K562 (cell line): ENCODE data around the gene WASL. TPM values are rescaled to one million over a fixed set of nuclear protein-coding genes. Genes with fewer than 3 reads are reported as not detected.

Source experiments
- ATAC-seq: fragments of 200-7000 bp; cut with Tn5 transposase; 3 replicates; pipeline ENCODE4 v1.9.1; 2020; ENCODE audit warnings: moderate library complexity
- BruUV-seq: library from RNA; stranded (reverse); fragments of 400-500 nt; replicated peaks from 2 replicates; lab custom pipeline; 2021; lab: Mats Ljungman, UMichigan
- CTCF ChIA-PET: fragments of 300-600 bp; formaldehyde crosslinking; extraction: SDS; loops from one replicate; lab custom pipeline; 2021; ENCODE audit warnings: low intra/inter-chr PET ratio; lab: Yijun Ruan, JAX
- POLR2A ChIA-PET: fragments of 300-600, 350-650 bp; sonication (Branson Sonifier 250); formaldehyde crosslinking; extraction: SDS; loops from one replicate; lab custom pipeline; 2021; ENCODE audit warnings: antibody characterized with exemption, inconsistent platforms; lab: Yijun Ruan, JAX
- DNase-seq, 4 experiments: peaks; one replicate each; pipeline versions ENCODE4 v3.0.0 to v3.0.0-alpha.2; 2011 to 2018; ENCODE audit warnings: low spot score in 3 of 4, mixed read lengths in 3 of 4; ENCODE audit errors: extremely low read depth in 1 of 4
- FAIRE-seq: peaks from 2 replicates; lab custom pipeline; 2011; peaks lifted over from hg19 to GRCh38; lab: Jason Lieb, UNC
- H2AFZ ChIP-seq: 2 replicates; pipeline ENCODE4 v1.6.0; 2011; ENCODE audit warnings: low read depth, low read length, control low read depth, inconsistent platforms
- H3K27ac ChIP-seq: fragments of 200-600 bp; 3 replicates; pipeline ENCODE4 v1.8.0; 2011; ENCODE audit warnings: low read depth, mild to moderate bottlenecking, control low read depth, inconsistent platforms, low read length, moderate library complexity, mixed read lengths; ENCODE audit errors: extremely low read depth
- H3K27me3 ChIP-seq, 2 experiments: fragments of 300-600 bp in 1 of 2; 2 replicates in 1 of 2; 3 replicates in 1 of 2; pipeline versions ENCODE4 v1.6.0 to v1.8.0; 2011; ENCODE audit warnings: inconsistent platforms in 2 of 2, low read length in 2 of 2, mild to moderate bottlenecking in 1 of 2, mixed read lengths in 1 of 2, moderate library complexity in 1 of 2; ENCODE audit not compliant: control insufficient read depth in 2 of 2, insufficient read depth in 2 of 2
- H3K36me3 ChIP-seq: fragments of 300-600 bp; 3 replicates; pipeline ENCODE4 v1.8.0; 2011; ENCODE audit warnings: mild to moderate bottlenecking, low read length, inconsistent platforms; ENCODE audit not compliant: control insufficient read depth, insufficient read depth
- H3K4me1 ChIP-seq, 2 experiments: fragments of 200-600 bp in 1 of 2; replicated peaks in 1 of 2; 2 replicates in 1 of 2; 3 replicates in 1 of 2; pipeline versions ENCODE4 v1.5.1 to v1.8.0; 2011; ENCODE audit warnings: inconsistent platforms in 2 of 2, low read length in 2 of 2, mild to moderate bottlenecking in 1 of 2, mixed read lengths in 1 of 2, moderate library complexity in 1 of 2; ENCODE audit not compliant: control insufficient read depth in 2 of 2, insufficient read depth in 2 of 2
- H3K4me2 ChIP-seq: 2 replicates; pipeline ENCODE4 v1.6.1; 2011; ENCODE audit warnings: low read length, control low read depth, inconsistent platforms, mixed read lengths; ENCODE audit not compliant: insufficient read depth
- H3K4me3 ChIP-seq: fragments of 200-600 bp; sonication (generic), shearing (Covaris generic); 2 replicates; pipeline ENCODE4 v1.5.1; 2016; ENCODE audit warnings: control low read depth, inconsistent platforms
- H3K79me2 ChIP-seq: fragments of 200-600 bp; 3 replicates; pipeline ENCODE4 v1.8.0; 2011; ENCODE audit warnings: low read length, inconsistent platforms; ENCODE audit not compliant: control insufficient read depth, insufficient read depth
- H3K9ac ChIP-seq, 2 experiments: 2 replicates each; pipeline versions ENCODE4 v1.6.0 to v1.6.1; 2011; ENCODE audit warnings: low read depth in 2 of 2, low read length in 2 of 2, control low read depth in 1 of 2, inconsistent platforms in 1 of 2, mild to moderate bottlenecking in 1 of 2, mixed read lengths in 1 of 2; ENCODE audit not compliant: insufficient read depth in 1 of 2
- H3K9me1 ChIP-seq: one replicate; pipeline ENCODE4 v1.6.0; 2011; ENCODE audit warnings: inconsistent platforms, mild to moderate bottlenecking, low read length, moderate library complexity; ENCODE audit not compliant: control insufficient read depth, insufficient read depth
- H3K9me3 ChIP-seq: replicated peaks from 2 replicates; pipeline ENCODE4 v1.5.1; 2011; ENCODE audit warnings: low read depth, low read length, inconsistent platforms; ENCODE audit not compliant: control insufficient read depth, insufficient read depth
- H4K20me1 ChIP-seq: replicated peaks from 2 replicates; pipeline ENCODE4 v1.6.1; 2011; ENCODE audit warnings: low read length, inconsistent platforms, mixed read lengths; ENCODE audit not compliant: control insufficient read depth, insufficient read depth
- CBX2 ChIP-seq: fragments of 200-600 bp; sonication (generic); IDR thresholded peaks from one replicate; pipeline ENCODE4 v1.6.1; 2012; ENCODE audit warnings: mild to moderate bottlenecking, low read length, inconsistent platforms; ENCODE audit not compliant: insufficient read depth, poor library complexity, severe bottlenecking
- CREB1 ChIP-seq, 2 experiments: sonication (generic) in 1 of 2; formaldehyde crosslinking in 1 of 2; IDR thresholded peaks; 2 replicates each; pipeline versions ENCODE4 v1.6.1 to v1.8.0; 2012 to 2022; ENCODE audit warnings: inconsistent platforms in 1 of 2, mild to moderate bottlenecking in 1 of 2, missing genetic modification reagents in 1 of 2, moderate library complexity in 1 of 2
- DACH1 ChIP-seq: fragments of 450-650 bp; IDR thresholded peaks from 2 replicates; pipeline ENCODE4 v1.6.1; 2018; ENCODE audit not compliant: partially characterized antibody
- FOXM1 ChIP-seq, 2 experiments: fragments of 450-650 bp in 1 of 2; sonication (generic) in 1 of 2; formaldehyde crosslinking in 1 of 2; IDR thresholded peaks; 2 replicates each; pipeline versions ENCODE4 v1.6.1 to v1.9.0; 2017 to 2022; ENCODE audit warnings: low read depth in 2 of 2, mild to moderate bottlenecking in 2 of 2, missing genetic modification reagents in 1 of 2, moderate library complexity in 1 of 2
- GATA2 ChIP-seq: sonication (generic); formaldehyde crosslinking; IDR thresholded peaks from 2 replicates; pipeline ENCODE4 v1.4.0; 2020; ENCODE audit warnings: mild to moderate bottlenecking, missing genetic modification reagents
- HOMEZ ChIP-seq: fragments of 250-450 bp; sonication (Bioruptor Pico); IDR thresholded peaks from 2 replicates; pipeline ENCODE4 v1.4.0; 2020; ENCODE audit warnings: mild to moderate bottlenecking, moderate library complexity
- KDM4B ChIP-seq, 2 experiments: fragments of 450-650 bp in 1 of 2; sonication (generic) in 1 of 2; IDR thresholded peaks; 2 replicates each; pipeline ENCODE4 v1.6.1; 2016 to 2017; ENCODE audit warnings: borderline replicate concordance in 2 of 2, antibody characterized with exemption in 1 of 2, low read depth in 1 of 2, mild to moderate bottlenecking in 1 of 2
- PHB ChIP-seq: fragments of 250-450 bp; sonication (Bioruptor Pico); IDR thresholded peaks from 2 replicates; pipeline ENCODE4 v1.5.0; 2021
- POLR2G ChIP-seq: fragments of 200-400 bp; formaldehyde crosslinking; IDR thresholded peaks from 2 replicates; pipeline ENCODE4 v1.6.1; 2017; ENCODE audit warnings: low read depth, mild to moderate bottlenecking, antibody characterized with exemption, low read length, moderate library complexity
- RBBP5 ChIP-seq: fragments of 200-600 bp; sonication (generic); IDR thresholded peaks from 2 replicates; pipeline ENCODE4 v1.6.1; 2012; ENCODE audit warnings: borderline replicate concordance, mild to moderate bottlenecking, low read length, control low read depth, inconsistent platforms; ENCODE audit not compliant: insufficient read depth, poor library complexity, severe bottlenecking
- RBM17 ChIP-seq: fragments of 200-400 bp; formaldehyde crosslinking; IDR thresholded peaks from 2 replicates; pipeline ENCODE4 v1.6.1; 2017; ENCODE audit warnings: low read depth, mild to moderate bottlenecking, low read length, borderline replicate concordance
- TEAD4 ChIP-seq, 2 experiments: sonication (generic) in 1 of 2; formaldehyde crosslinking in 1 of 2; IDR thresholded peaks; 2 replicates each; pipeline versions ENCODE4 v1.6.1 to v1.8.0; 2012 to 2022; ENCODE audit warnings: borderline replicate concordance in 1 of 2, inconsistent platforms in 1 of 2, low read length in 1 of 2, mild to moderate bottlenecking in 1 of 2, missing genetic modification reagents in 1 of 2
- TGIF2 ChIP-seq: sonication (generic); formaldehyde crosslinking; IDR thresholded peaks from 2 replicates; pipeline ENCODE4 v1.8.1; 2022; ENCODE audit warnings: mild to moderate bottlenecking, missing genetic modification reagents, moderate library complexity
- ZC3H8 ChIP-seq: fragments of 450-650 bp; IDR thresholded peaks from 2 replicates; pipeline ENCODE4 v1.6.1; 2017
- ZNF76 ChIP-seq: fragments of 250-450 bp; sonication (Bioruptor Pico); IDR thresholded peaks from 2 replicates; pipeline ENCODE4 v1.4.0; 2020; ENCODE audit warnings: mild to moderate bottlenecking, moderate library complexity, borderline replicate concordance
- ZNF764 ChIP-seq: fragments of 250-450 bp; sonication (Bioruptor Pico); IDR thresholded peaks from 2 replicates; pipeline ENCODE4 v1.4.0; 2020; ENCODE audit warnings: low read depth, mild to moderate bottlenecking, moderate library complexity
- ZNF780A ChIP-seq: fragments of 250-450 bp; sonication (Bioruptor Pico); IDR thresholded peaks from 2 replicates; pipeline ENCODE4 v1.5.0; 2021; ENCODE audit warnings: mild to moderate bottlenecking
- WGBS: fragments of 100-300 bp; shearing (Covaris generic); methylation state at CpG from one replicate; pipeline ENCODE4 v1.1.6; 2016; ENCODE audit warnings: low coverage, mixed read lengths; ENCODE audit not compliant: insufficient coverage; ENCODE audit errors: missing lambda C conversion rate; 5-methylcytosine and 5-hydroxymethylcytosine counted together
- in situ Hi-C: fragments of 300-500 bp; cut with MboI; formaldehyde crosslinking; loops from 4 replicates; pipeline ENCODE4 v1.15.0; 2018; ENCODE audit warnings: inconsistent platforms, mixed read lengths
- intact Hi-C: fragments of 100-400 bp; cut with micrococcal nuclease; formaldehyde crosslinking; loops from 2 replicates; pipeline ENCODE4 v1.14.2; 2022
- polyA plus RNA-seq, 8 experiments: library from polyadenylated mRNA; depleted of rRNA in 4 of 8; stranded (reverse) in 5 of 8; unstranded in 3 of 8; fragments of >200 nt; fragmentation: Nextera tagmentation in 2 of 8; fragmentation: Illumina TruSeq in 1 of 8; extraction: Ambion mirVana in 2 of 8; extraction: Trizol in 1 of 8; gene quantifications; 2 replicates each; pipeline versions ENCODE4 v1.2.1 to v1.2.3, GENCODE V29; 2011 to 2014; ENCODE audit warnings: inconsistent platforms in 1 of 8, missing spikeins in 1 of 8
- total RNA-seq, 7 experiments: library from RNA; depleted of rRNA in 6 of 7; stranded (reverse); fragments of >200 nt in 6 of 7; fragmentation: Illumina TruSeq in 2 of 7; extraction: Trizol in 2 of 7; gene quantifications; 2 replicates each; pipeline versions ENCODE4 v1.2.1 to v1.2.3, GENCODE V29; 2011 to 2021; ENCODE audit warnings: low replicate concordance in 1 of 7
- TF ChIP-seq, protein P1 (sequence below): sonication (generic); formaldehyde crosslinking; IDR thresholded peaks from 2 replicates; pipeline ENCODE4 v1.8.1; 2023; ENCODE audit warnings: mild to moderate bottlenecking, missing genetic modification reagents, moderate library complexity

The WASL gene
- total and polyA plus RNA-seq, 9 of the 15 experiments (the other 6 are each of a cell fraction or from before 2014, with no cell fraction given), result 3.2 to 13.9 (median 8.3) TPM

DNA sequence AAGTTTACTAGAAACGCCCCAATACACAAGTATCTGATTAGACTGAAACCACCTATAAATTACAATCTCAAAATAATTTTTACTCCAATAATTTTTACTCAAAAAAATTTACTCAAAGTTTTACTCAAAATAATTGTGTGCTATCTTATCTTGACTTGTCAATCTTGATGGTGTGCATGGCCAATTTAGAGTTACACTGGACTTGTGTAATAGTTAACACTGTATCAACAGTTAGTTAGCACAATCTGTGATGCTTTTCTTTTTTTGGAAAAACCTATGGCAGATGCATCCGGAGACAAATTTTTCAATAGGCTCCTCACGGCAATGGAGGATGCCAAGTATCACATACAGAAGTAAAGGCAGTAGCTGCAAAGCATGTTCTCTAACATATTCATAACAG, 68.2 kb downstream of the WASL start (continued):
- TF ChIP-seq TEAD4 (IDR thresholded peaks at IDR 0.05; ENCODE audit: low read length), result 0 out of 2 replicates have a peak, but pooled peaks have one; percentile 30
- TF ChIP-seq TEAD4 (CRISPR knock-in tag; IDR thresholded peaks at IDR 0.05; ENCODE audit: borderline replicate concordance), result no peak
- TF ChIP-seq TGIF2 (CRISPR knock-in tag), result no peak
- TF ChIP-seq FOXM1 (IDR thresholded peaks at IDR 0.05; ENCODE audit: low read depth), result no peak
- no peak for TF ChIP-seq FOXM1 (CRISPR knock-in tag; IDR thresholded peaks at IDR 0.05; ENCODE audit: low read depth)
- TF ChIP-seq GATA2, result no peak
- TF ChIP-seq KDM4B (IDR thresholded peaks at IDR 0.05; ENCODE audit: borderline replicate concordance in 2 of 2, low read depth in 1 of 2), result no peak
- TF ChIP-seq, all 486 proteins: peak for 11

DNA sequence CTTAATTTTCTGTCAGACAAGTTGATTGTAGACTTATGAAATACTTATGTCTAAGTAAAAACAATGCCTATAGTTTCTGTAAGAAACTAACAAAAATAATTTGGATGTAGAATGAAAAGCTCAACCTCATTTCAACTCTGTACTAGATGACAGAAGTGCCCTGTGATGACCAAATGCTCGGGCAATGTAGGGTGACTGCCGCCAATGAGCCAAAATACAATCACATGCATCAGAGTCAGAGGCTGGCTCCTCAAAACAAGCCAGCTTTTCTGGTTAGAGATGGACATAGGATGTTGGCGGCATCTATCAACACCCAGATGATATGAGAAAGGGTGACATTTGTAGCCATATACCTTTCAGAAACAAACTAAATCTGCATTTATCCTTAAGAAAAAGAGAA, 69.2 kb downstream of the WASL start:
- no peak overlapping the region for H3K27ac ChIP-seq
- no peak overlapping the region for H3K4me2 ChIP-seq
- H3K9me1 ChIP-seq, result no peaks in the 10 kb centered on the region
- ATAC-seq (no peak), FAIRE-seq (no peak), DNase-seq (no peak)
- H3K9ac ChIP-seq, result no peak overlapping the region
- in situ Hi-C loops, result loop anchor here (5.0 kb wide), 1 partner anchor 183 kb away; no protein-coding TSS in a partner anchor
- H3K27me3 ChIP-seq, result no peaks in the 10 kb centered on the region
- no peak overlapping the region for H3K4me3 ChIP-seq
- intact Hi-C loops, result loop anchor here (2.0 kb wide), 1 partner anchor 99 kb away; no protein-coding TSS in a partner anchor
- peaks cover 42% of the 10 kb centered on the region; the same call in 2 of the 3 replicates for H3K36me3 ChIP-seq
- WGBS, result 92% methylated on average over 3 of the region's 3 CpGs
- BruUV-seq, result no TSS peak
- CTCF ChIA-PET, result no interaction called here
- H4K20me1 ChIP-seq, result no peaks in the 10 kb centered on the region
- POLR2A ChIA-PET, result no interaction called here
- H3K79me2 ChIP-seq, result no peaks in the 10 kb centered on the region
- H3K9me3 ChIP-seq, result no peaks in the 10 kb centered on the region
- no peaks in the 10 kb centered on the region for H3K4me1 ChIP-seq
- no peak overlapping the region for H2AFZ ChIP-seq
- TF ChIP-seq RBM17 (no peak), PHB (CRISPR knock-in tag) (no peak), ZC3H8 (no peak), ZNF780A (CRISPR knock-in tag) (no peak), HOMEZ (CRISPR knock-in tag) (no peak), ZNF764 (CRISPR knock-in tag) (no peak), CBX2 (no peak), RBBP5 (no peak), DACH1 (no peak), CREB1 (IDR thresholded peaks at IDR 0.05) (no peak), CREB1 (CRISPR knock-in tag; IDR thresholded peaks at IDR 0.05) (no peak), POLR2G (0 out of 2 replicates have a peak, but pooled peaks have one; percentile 13), ZNF76 (CRISPR knock-in tag) (no peak)
- TF ChIP-seq, protein P1, sequence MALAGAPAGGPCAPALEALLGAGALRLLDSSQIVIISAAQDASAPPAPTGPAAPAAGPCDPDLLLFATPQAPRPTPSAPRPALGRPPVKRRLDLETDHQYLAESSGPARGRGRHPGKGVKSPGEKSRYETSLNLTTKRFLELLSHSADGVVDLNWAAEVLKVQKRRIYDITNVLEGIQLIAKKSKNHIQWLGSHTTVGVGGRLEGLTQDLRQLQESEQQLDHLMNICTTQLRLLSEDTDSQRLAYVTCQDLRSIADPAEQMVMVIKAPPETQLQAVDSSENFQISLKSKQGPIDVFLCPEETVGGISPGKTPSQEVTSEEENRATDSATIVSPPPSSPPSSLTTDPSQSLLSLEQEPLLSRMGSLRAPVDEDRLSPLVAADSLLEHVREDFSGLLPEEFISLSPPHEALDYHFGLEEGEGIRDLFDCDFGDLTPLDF (CRISPR knock-in tag), result no peak
